Heart left ventricle (tissue), 13 donors: ENCODE results near the gene KCNMA1.

ENCODE experiments used
- CTCF ChIP-seq, 12 donors: fragments of 200-600 bp; sonication (generic) in 4 of 12; IDR thresholded peaks; one replicate each; pipeline versions ENCODE4 v1.5.0 to v1.8.0; 2018 to 2022; ENCODE audit warnings: antibody characterized with exemption in 12 of 12, mild to moderate bottlenecking in 5 of 12
- POLR2A ChIP-seq, 2 donors: fragments of 450-650 bp; IDR thresholded peaks; one replicate each; pipeline ENCODE4 v1.6.1; 2017; ENCODE audit warnings: antibody characterized with exemption in 2 of 2, mild to moderate bottlenecking in 2 of 2, moderate library complexity in 2 of 2
- donor health status: ischemic (EF 13 %, LVEDD 7.1; RV severe dilation, severe dysfunction).
- donor health status: DM: no; HTN: yes; CAD: no.
- donor health status: DM: no; HTN: no; CAD: no.
- donor health status: ischemic (EF 25% LVEDD 6.9; RV normal size, moderate dysfunction).
- donor health status: ischemic (EF 25% LVEDD 5.7; RV mildly dilated, moderate dysfunction).
- donor health status: ischemic (EF 35%, LVEDD 5.7; RV mildly dilated, moderate dysfunction).
- donor health status: nonischemic (EF 11% LVEDD 7.7; RV severe dilation, severe dysfunction).
- donor health status: DM: yes; HTN: yes; CAD: no.
- donor health status: PGD.
- donor health status: ischemic (EF 29% LVEDD 5.4; RV normal size, mild dysfunction).
- donor health status: nonischemic (EF 23%, LVEDD 6.1; RV moderate dilation, normal function).

- TF ChIP-seq CTCF (IDR thresholded peaks at IDR 0.05) (no peak), POLR2A (IDR thresholded peaks at IDR 0.05) (no peak)
Observed at GRCh38 chr10:77010430-77010829, 627.2 kb downstream of the KCNMA1 start.
